RWPE1 (cell line): ENCODE results near the gene SCO2.

Experiments used
- CTCF ChIA-PET: fragments of 350-600 bp; sonication (Branson Sonifier 250); formaldehyde crosslinking; extraction: SDS; loops from one replicate; lab custom pipeline; 2021; lab: Yijun Ruan, JAX
- POLR2A ChIA-PET: fragments of 400-600 bp; formaldehyde crosslinking; extraction: SDS; loops from one replicate; lab custom pipeline; 2020; ENCODE audit warnings: antibody characterized with exemption; ENCODE audit not compliant: low non-redundant PET; lab: Yijun Ruan, JAX
- DNase-seq: peaks from one replicate; pipeline ENCODE4 v3.0.0; 2012; ENCODE audit warnings: low spot score
- H3K27ac ChIP-seq: fragments of 450-650 bp; 2 replicates; pipeline ENCODE4 v1.5.1; 2017
- TF ChIP-seq, protein P1 (sequence below): fragments of 450-650 bp; conservative IDR thresholded peaks from 2 replicates; pipeline ENCODE4 v1.5.1; 2017; ENCODE audit warnings: low read depth, mild to moderate bottlenecking

SCO2 gene

DNA sequence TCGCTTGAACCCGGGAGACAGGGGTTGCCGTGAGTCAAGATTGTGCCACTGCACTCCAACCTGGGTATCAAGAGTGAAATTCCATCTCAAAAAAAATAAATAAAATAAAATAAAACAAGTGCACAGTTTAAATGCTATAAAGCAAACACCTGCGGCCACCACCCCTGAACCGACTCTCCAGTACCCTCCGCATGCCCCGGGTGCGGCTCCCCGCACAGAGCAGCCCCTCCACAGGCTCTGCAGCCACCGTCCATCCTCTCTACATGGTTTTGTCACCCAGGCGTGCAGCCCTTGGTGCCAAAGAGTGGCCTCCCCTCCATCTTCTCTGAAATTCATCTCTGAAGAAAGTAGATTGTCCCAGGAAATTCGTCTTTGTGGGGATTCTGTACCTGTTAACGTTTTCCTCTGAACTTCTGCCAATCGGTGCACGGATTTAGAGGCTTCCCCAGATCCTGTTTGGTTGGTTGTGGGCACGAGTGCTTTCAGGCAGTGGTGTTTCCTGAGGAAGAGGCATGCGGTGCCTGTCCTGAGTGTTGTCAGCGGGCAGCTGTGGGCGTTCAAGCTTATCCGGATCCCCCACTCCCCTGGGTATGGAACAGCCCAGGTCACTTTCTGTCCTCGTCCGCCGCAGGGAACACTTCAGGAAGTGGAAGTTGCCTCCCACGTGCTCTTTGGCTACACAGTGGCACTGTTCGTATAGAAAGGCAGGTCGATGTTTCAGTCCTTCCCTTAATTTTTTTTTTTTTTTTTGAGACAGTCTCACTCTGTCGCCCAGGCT lies 34.7 kb downstream of the SCO2 start:
- CTCF ChIA-PET, result no interaction called here
- H3K27ac ChIP-seq, result no peak overlapping the region
- POLR2A ChIA-PET, result no interaction called here
- TF ChIP-seq, protein P1, sequence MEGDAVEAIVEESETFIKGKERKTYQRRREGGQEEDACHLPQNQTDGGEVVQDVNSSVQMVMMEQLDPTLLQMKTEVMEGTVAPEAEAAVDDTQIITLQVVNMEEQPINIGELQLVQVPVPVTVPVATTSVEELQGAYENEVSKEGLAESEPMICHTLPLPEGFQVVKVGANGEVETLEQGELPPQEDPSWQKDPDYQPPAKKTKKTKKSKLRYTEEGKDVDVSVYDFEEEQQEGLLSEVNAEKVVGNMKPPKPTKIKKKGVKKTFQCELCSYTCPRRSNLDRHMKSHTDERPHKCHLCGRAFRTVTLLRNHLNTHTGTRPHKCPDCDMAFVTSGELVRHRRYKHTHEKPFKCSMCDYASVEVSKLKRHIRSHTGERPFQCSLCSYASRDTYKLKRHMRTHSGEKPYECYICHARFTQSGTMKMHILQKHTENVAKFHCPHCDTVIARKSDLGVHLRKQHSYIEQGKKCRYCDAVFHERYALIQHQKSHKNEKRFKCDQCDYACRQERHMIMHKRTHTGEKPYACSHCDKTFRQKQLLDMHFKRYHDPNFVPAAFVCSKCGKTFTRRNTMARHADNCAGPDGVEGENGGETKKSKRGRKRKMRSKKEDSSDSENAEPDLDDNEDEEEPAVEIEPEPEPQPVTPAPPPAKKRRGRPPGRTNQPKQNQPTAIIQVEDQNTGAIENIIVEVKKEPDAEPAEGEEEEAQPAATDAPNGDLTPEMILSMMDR, result no peak
- no peak for DNase-seq

DNA sequence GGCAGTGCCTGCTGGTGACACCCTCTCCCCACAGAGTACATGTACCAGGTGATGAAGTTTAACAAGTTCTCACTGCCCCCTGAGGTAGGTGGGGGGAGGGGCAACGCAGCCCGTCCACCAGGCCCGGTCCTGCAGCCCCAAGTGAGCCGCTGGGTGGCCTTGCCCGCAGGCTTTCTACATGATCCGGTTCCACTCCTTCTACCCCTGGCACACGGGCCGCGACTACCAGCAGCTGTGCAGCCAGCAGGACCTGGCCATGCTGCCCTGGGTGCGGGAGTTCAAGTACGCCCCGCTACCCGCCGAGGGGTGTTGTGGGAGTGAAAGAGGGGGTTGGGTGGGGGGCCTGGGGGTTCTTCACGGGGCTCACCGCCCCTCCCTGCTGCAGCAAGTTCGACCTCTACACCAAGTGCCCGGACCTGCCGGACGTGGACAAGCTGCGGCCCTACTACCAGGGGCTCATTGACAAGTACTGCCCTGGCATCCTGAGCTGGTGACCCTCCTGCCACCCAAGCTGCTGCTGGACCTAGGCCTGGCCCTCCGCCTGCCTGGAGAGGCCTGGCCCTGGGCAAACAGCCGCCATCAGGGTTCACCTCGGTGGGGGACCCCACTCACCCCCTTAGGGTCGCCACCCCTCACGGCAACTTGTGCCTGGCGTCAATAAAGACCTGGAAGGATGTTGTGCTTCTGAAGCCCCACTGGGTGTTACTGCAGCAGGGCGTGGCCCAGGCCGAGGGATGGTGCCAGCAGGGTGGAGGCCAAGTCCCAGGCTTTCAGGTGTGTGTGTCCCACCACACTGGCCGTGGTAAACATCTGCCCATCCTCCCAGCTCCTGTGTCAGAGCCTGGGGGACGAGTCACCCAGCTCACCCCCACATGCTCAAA lies 35.8 kb downstream of the SCO2 start:
- CTCF ChIA-PET, result no interaction called here
- TF ChIP-seq, protein P1, result no peak
- DNase-seq, result no peak
- POLR2A ChIA-PET, result no interaction called here
- no peak overlapping the region for H3K27ac ChIP-seq

DNA sequence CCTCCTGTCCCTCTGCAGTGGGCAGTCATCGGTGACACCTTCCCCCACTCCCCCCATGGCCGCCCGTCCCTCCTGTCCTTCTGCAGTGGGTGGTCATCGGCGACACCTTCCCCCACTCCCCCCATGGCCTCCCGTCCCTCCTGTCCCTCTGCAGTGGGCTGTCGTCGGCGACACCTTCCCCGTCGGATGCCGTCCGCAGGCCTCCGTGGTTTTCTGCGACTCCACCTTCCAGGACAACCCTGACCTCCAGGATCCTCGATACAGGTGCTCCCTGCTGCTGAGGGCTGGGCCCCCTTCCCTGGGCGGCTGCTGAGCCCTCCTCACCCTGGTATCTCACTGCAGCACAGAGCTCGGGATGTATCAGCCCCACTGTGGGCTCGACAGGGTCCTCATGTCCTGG lies 36.5 kb downstream of the SCO2 start:
- no peak for DNase-seq
- ChIA-PET CTCF (no interaction called here), POLR2A (no interaction called here)
- no peak overlapping the region for H3K27ac ChIP-seq
- TF ChIP-seq, protein P1, result no peak

DNA sequence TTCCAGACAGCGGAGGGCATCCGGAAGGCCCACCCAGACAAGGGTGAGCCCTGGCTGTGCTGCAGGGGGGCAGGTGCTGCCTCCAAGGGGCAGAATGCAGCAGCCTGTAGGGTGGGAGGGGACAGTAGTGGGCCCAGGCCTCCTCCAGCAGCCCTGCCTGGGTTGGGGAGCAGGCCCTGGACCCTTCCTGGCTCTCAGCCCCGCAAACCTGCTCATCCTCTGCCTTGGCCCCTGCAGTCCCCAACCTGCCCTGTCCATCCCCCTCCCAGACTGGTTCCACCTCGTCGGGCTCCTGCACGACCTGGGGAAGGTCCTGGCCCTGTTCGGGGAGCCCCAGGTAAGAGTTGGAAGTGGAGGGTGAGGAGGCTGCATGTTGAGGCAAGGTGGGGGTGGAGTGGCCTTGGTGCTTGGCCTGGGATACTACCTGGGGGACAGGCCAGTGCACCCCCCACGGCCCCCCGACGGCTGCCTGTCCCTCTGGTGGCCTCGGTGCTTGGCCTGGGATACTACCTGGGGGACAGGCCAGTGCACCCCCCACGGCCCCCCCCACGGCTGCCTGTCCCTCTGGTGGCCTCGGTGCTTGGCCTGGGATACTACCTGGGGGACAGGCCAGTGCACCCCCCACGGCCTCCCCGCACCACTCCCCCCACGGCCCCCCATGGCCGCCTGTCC lies 37.3 kb downstream of the SCO2 start:
- TF ChIP-seq, protein P1, result no peak
- POLR2A ChIA-PET, result no interaction called here
- H3K27ac ChIP-seq, result no peak overlapping the region
- DNase-seq, result no peak
- CTCF ChIA-PET, result no interaction called here

DNA sequence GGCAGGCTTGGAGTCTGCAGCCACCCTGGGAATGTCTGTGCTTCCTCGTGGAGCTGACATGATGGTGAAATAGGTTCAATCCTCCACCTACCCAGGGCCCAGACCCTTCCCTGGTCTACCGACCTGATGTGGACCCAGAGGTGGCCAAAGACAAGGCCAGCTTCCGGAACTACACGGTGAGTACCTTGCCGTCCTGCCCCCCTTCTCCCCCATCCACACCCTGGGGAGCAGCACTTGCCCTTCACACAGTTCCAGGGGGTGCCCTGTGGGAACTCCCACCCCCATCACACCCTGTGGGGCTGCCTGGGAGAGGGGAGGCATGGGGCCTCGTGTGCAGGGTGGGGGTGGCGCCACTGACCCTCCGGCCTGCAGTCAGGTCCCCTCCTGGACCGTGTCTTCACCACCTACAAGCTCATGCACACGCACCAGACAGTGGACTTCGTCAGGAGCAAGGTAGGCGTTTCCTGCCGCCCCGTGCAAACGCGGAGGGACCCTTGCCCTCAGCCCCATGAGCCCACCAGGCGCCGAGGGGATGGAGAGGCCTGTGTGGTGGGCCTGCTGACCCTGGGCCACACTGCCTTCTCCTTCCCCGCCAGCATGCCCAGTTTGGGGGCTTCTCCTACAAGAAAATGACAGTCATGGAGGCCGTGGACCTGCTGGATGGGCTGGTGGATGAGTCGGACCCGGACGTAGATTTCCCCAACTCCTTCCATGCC lies 38.0 kb downstream of the SCO2 start:
- TF ChIP-seq, protein P1, result no peak
- ChIA-PET POLR2A (no interaction called here), CTCF (interaction anchor here (0.6 kb wide), 2 partner anchors 11 to 410 kb away, joined by 5 to 6 read pairs; no protein-coding TSS in a partner anchor)
- no peak overlapping the region for H3K27ac ChIP-seq
- DNase-seq, result no peak
